HCT116 (cell line): Measurements from ENCODE around the gene TEAD1. TPM values are rescaled to one million over a fixed set of nuclear protein-coding genes. Genes with fewer than 3 reads are reported as not detected.
A peak's percentile ranks its signal among the peaks of the same experiment; 100 is the strongest.

Experiments
- ATAC-seq: fragments of 200-7000 bp; cut with Tn5 transposase; 2 replicates; pipeline ENCODE4 v1.9.1; 2020; ENCODE audit warnings: mild to moderate bottlenecking, moderate library complexity
- BruUV-seq: library from RNA; stranded (reverse); fragments of 400-500 nt; replicated peaks from 2 replicates; lab custom pipeline; 2021; lab: Mats Ljungman, UMichigan
- CTCF ChIA-PET: fragments of 300-600 bp; sonication (Branson Sonifier 250); formaldehyde crosslinking; loops from one replicate; lab custom pipeline; 2021; ENCODE audit warnings: antibody characterized with exemption; lab: Charles Lee
- POLR2A ChIA-PET: fragments of 300-600, 350-600 bp; sonication (Branson Sonifier 250); formaldehyde crosslinking; loops from one replicate; lab custom pipeline; 2021; ENCODE audit warnings: antibody characterized with exemption; lab: Charles Lee
- RAD21 ChIA-PET, 2 experiments: fragments of 300-600 bp; sonication (Branson Sonifier 250); formaldehyde crosslinking; loops; one replicate each; lab custom pipeline; 2023; ENCODE audit warnings: low total read pairs in 2 of 2; ENCODE audit not compliant: uncharacterized antibody in 2 of 2, unreplicated experiment in 2 of 2, low non-redundant PET in 1 of 2; lab: Charles Lee
- DNase-seq: peaks from one replicate; pipeline ENCODE4 v3.0.0-alpha.2; 2010; ENCODE audit warnings: low read depth, low spot score
- H2AFZ ChIP-seq: fragments of 200-600 bp; shearing (Covaris generic), sonication (generic); 2 replicates; pipeline ENCODE4 v1.6.1; 2017; ENCODE audit warnings: low read depth, mixed run types, mixed read lengths, antibody characterized with exemption, low read length; ENCODE audit not compliant: poor library complexity, severe bottlenecking
- H3K27ac ChIP-seq: 2 replicates; pipeline ENCODE4 v1.5.1; 2012; ENCODE audit warnings: low read depth, low read length
- H3K27me3 ChIP-seq: fragments of 200-600 bp; sonication (generic); 2 replicates; pipeline ENCODE4 v1.6.1; 2016; ENCODE audit warnings: mixed run types, low read length, mixed read lengths; ENCODE audit not compliant: insufficient read depth
- H3K36me3 ChIP-seq, 2 experiments: fragments of 200-500 bp in 1 of 2; fragments of 200-600 bp in 1 of 2; sonication (Bioruptor generic) in 1 of 2; sonication (generic) in 1 of 2; 2 replicates each; pipeline versions ENCODE4 v1.5.1 to v1.6.1; 2014 to 2016; ENCODE audit warnings: low read length in 2 of 2, inconsistent platforms in 1 of 2, mixed read lengths in 1 of 2, mixed run types in 1 of 2; ENCODE audit not compliant: insufficient read depth in 2 of 2, control insufficient read depth in 1 of 2
- H3K4me1 ChIP-seq, 2 experiments: fragments of 200-600 bp in 1 of 2; sonication (generic) in 1 of 2; 2 replicates each; pipeline versions ENCODE4 v1.5.1 to v1.6.1; 2012 to 2017; ENCODE audit warnings: low read length in 2 of 2, inconsistent platforms in 1 of 2, mild to moderate bottlenecking in 1 of 2, mixed read lengths in 1 of 2, mixed run types in 1 of 2, moderate library complexity in 1 of 2; ENCODE audit not compliant: insufficient read depth in 2 of 2, control insufficient read depth in 1 of 2
- H3K4me2 ChIP-seq: fragments of 200-600 bp; sonication (generic); 2 replicates; pipeline ENCODE4 v1.6.1; 2017; ENCODE audit warnings: mixed run types, low read length, mixed read lengths
- H3K4me3 ChIP-seq, 2 experiments: fragments of 200-600 bp in 1 of 2; sonication (generic) in 1 of 2; replicated peaks in 1 of 2; 2 replicates each; pipeline ENCODE4 v1.5.1; 2011 to 2016; ENCODE audit warnings: low read length in 2 of 2, control low read depth in 1 of 2, low read depth in 1 of 2, mild to moderate bottlenecking in 1 of 2, mixed read lengths in 1 of 2, mixed run types in 1 of 2
- H3K79me2 ChIP-seq: fragments of 200-600 bp; sonication (generic); 2 replicates; pipeline ENCODE4 v1.6.1; 2017; ENCODE audit warnings: mild to moderate bottlenecking, mixed run types, low read length, moderate library complexity, mixed read lengths; ENCODE audit not compliant: insufficient read depth
- H3K9ac ChIP-seq: fragments of 200-600 bp; sonication (generic); 2 replicates; pipeline ENCODE4 v1.6.1; 2016; ENCODE audit warnings: low read length, mixed read lengths
- H3K9me2 ChIP-seq: fragments of 200-600 bp; sonication (generic), shearing (Covaris generic); 2 replicates; pipeline ENCODE4 v1.6.1; 2017; ENCODE audit warnings: mixed run types, mild to moderate bottlenecking, moderate library complexity; ENCODE audit not compliant: insufficient read depth
- H3K9me3 ChIP-seq, 2 experiments: fragments of 200-500 bp in 1 of 2; fragments of 200-600 bp in 1 of 2; sonication (Bioruptor generic) in 1 of 2; sonication (generic) in 1 of 2; 2 replicates each; pipeline ENCODE4 v1.6.1; 2014 to 2017; ENCODE audit warnings: low read length in 2 of 2, mixed read lengths in 2 of 2, inconsistent platforms in 1 of 2, low read depth in 1 of 2, mild to moderate bottlenecking in 1 of 2, mixed run types in 1 of 2, moderate library complexity in 1 of 2; ENCODE audit not compliant: control insufficient read depth in 1 of 2, insufficient read depth in 1 of 2
- H4K20me1 ChIP-seq: fragments of 200-600 bp; sonication (generic), shearing (Covaris generic); 2 replicates; pipeline ENCODE4 v1.6.1; 2017; ENCODE audit warnings: mixed run types, mild to moderate bottlenecking, moderate library complexity; ENCODE audit not compliant: insufficient read depth
- ATF3 ChIP-seq: IDR thresholded peaks from 2 replicates; pipeline ENCODE4 v1.6.1; 2012
- CBX3 ChIP-seq: IDR thresholded peaks from 2 replicates; pipeline ENCODE4 v1.6.1; 2012; ENCODE audit warnings: low read depth
- CEBPB ChIP-seq: IDR thresholded peaks from 2 replicates; pipeline ENCODE4 v1.6.1; 2012; ENCODE audit warnings: low read depth
- EGR1 ChIP-seq: IDR thresholded peaks from 2 replicates; pipeline ENCODE4 v1.6.1; 2012; ENCODE audit warnings: low read depth
- ELF1 ChIP-seq: IDR thresholded peaks from 2 replicates; pipeline ENCODE4 v1.6.1; 2012; ENCODE audit warnings: low read depth, borderline replicate concordance
- EZH2 ChIP-seq: fragments of 200-600 bp; sonication (generic); IDR thresholded peaks from 2 replicates; pipeline ENCODE4 v1.6.1; 2017; ENCODE audit warnings: antibody characterized with exemption, mixed run types
- FOSL1 ChIP-seq: IDR thresholded peaks from 2 replicates; pipeline ENCODE4 v1.6.1; 2012; ENCODE audit warnings: low read depth
- JUND ChIP-seq: IDR thresholded peaks from 2 replicates; pipeline ENCODE4 v1.6.1; 2012
- MAX ChIP-seq: IDR thresholded peaks from 2 replicates; pipeline ENCODE4 v1.6.1; 2012
- POLR2A ChIP-seq: IDR thresholded peaks from 2 replicates; pipeline ENCODE4 v1.7.0; 2011; ENCODE audit warnings: borderline replicate concordance; ENCODE audit not compliant: insufficient read depth, insufficient read length; ENCODE audit errors: extremely low read depth
- POLR2AphosphoS5 ChIP-seq: IDR thresholded peaks from 2 replicates; pipeline ENCODE4 v1.6.1; 2011; ENCODE audit warnings: mild to moderate bottlenecking, low read depth, low read length, moderate library complexity
- RAD21 ChIP-seq: IDR thresholded peaks from 2 replicates; pipeline ENCODE4 v1.6.1; 2012; ENCODE audit warnings: low read depth, mild to moderate bottlenecking
- SIN3A ChIP-seq: IDR thresholded peaks from 2 replicates; pipeline ENCODE4 v1.6.1; 2012; ENCODE audit warnings: low read depth
- SP1 ChIP-seq: IDR thresholded peaks from 2 replicates; pipeline ENCODE4 v1.6.1; 2012; ENCODE audit warnings: low read depth
- TCF7L2 ChIP-seq: IDR thresholded peaks from 2 replicates; pipeline ENCODE4 v1.7.0; 2011; ENCODE audit warnings: borderline replicate concordance, inconsistent platforms; ENCODE audit not compliant: insufficient read depth, insufficient read length; ENCODE audit errors: extremely low read depth
- YY1 ChIP-seq: IDR thresholded peaks from 2 replicates; pipeline ENCODE4 v1.6.1; 2011; ENCODE audit warnings: low read length, low read depth, moderate library complexity, mild to moderate bottlenecking; ENCODE audit not compliant: insufficient replicate concordance; ENCODE audit errors: extremely low read depth
- ZBTB33 ChIP-seq: IDR thresholded peaks from 2 replicates; pipeline ENCODE4 v1.6.1; 2011; ENCODE audit warnings: mild to moderate bottlenecking, low read length, moderate library complexity; ENCODE audit not compliant: insufficient replicate concordance; ENCODE audit errors: extremely low read depth
- ZFX ChIP-seq: fragments of 450-650 bp; IDR thresholded peaks from 2 replicates; pipeline ENCODE4 v1.6.1; 2017
- ZNF274 ChIP-seq: fragments of 200-500 bp; sonication (Bioruptor generic); IDR thresholded peaks from 2 replicates; pipeline ENCODE4 v1.6.1; 2014; ENCODE audit warnings: mild to moderate bottlenecking, low read depth, low read length, inconsistent platforms
- intact Hi-C: fragments of 100-400 bp; cut with micrococcal nuclease; formaldehyde crosslinking; loops from 2 replicates; pipeline ENCODE4 v1.10.0; 2022
- total RNA-seq: library from RNA; stranded (reverse); gene quantifications from one replicate; pipeline ENCODE4 v1.2.1, GENCODE V29; 2021; ENCODE audit not compliant: unreplicated experiment

The TEAD1 gene
- total RNA-seq, 1 experiment from 2014 or later = 103 TPM

GRCh38 chr11:12724301-12725054 lies 50.3 kb downstream of the TEAD1 start:
- peak; percentile 92 for DNase-seq
- BruUV-seq = no TSS peak
- peak overlapping the region; percentile 88 for H3K4me2 ChIP-seq
- TF ChIP-seq CBX3 = 0 out of 2 replicates have a peak, but pooled peaks have one; percentile 24
- peak; percentile 78 for TF ChIP-seq MAX
- no peak for TF ChIP-seq ZNF274
- TF ChIP-seq SIN3A = no peak
- peak; percentile 59 for TF ChIP-seq ZFX
- peak; percentile 91 for TF ChIP-seq TCF7L2
- TF ChIP-seq RAD21 = peak; percentile 5; the same call in 1 of the 2 replicates
- TF ChIP-seq JUND = peak; percentile 97
- TF ChIP-seq SP1 = peak; percentile 84
- no peak for TF ChIP-seq POLR2A
- TF ChIP-seq EZH2 = no peak
- TF ChIP-seq EGR1 = peak; percentile 49; the same call in 1 of the 2 replicates
- TF ChIP-seq ZBTB33 = no peak
- peak; percentile 61 for TF ChIP-seq YY1
- TF ChIP-seq ATF3 = 0 out of 2 replicates have a peak, but pooled peaks have one; percentile 45
- peak; percentile 63; the same call in 1 of the 2 replicates for TF ChIP-seq POLR2AphosphoS5
- no peak; the same call in 1 of the 2 replicates for TF ChIP-seq ELF1
- peak; percentile 68 for TF ChIP-seq CEBPB
- peak; percentile 92 for TF ChIP-seq FOSL1
- intact Hi-C loops = loop anchor here (1.0 to 5.0 kb wide), 3 partner anchors 32 to 78 kb away; partner anchors contain the start of gene TEAD1
- H3K27ac ChIP-seq = peak overlapping the region; percentile 83
- POLR2A ChIA-PET = interaction anchor here (0.8 to 1.0 kb wide), 3 partner anchors 9 to 33 kb away, joined by 3 to 5 read pairs (median 4); no protein-coding TSS in a partner anchor
- H3K4me1 ChIP-seq = peaks cover 92 to 100% of the 10 kb centered on the region in 2 experiments
- H3K9me3 ChIP-seq = no peaks in the 10 kb centered on the region
- H3K27me3 ChIP-seq = no peaks in the 10 kb centered on the region
- RAD21 ChIA-PET = interaction anchor here in 1 of 2 experiments (0.9 kb wide), 1 partner anchor 31 kb away, joined by 3 read pairs; no protein-coding TSS in a partner anchor
- H3K9me2 ChIP-seq = no peaks in the 10 kb centered on the region
- no peaks in the 10 kb centered on the region for H3K36me3 ChIP-seq
- peaks cover 86% of the 10 kb centered on the region for H3K79me2 ChIP-seq
- no peak overlapping the region for H2AFZ ChIP-seq
- H3K4me3 ChIP-seq = peak overlapping the region; percentile 21 to 50
- no peaks in the 10 kb centered on the region for H4K20me1 ChIP-seq
- H3K9ac ChIP-seq = peak overlapping the region; percentile 72
- ATAC-seq = peak; percentile 68
- CTCF ChIA-PET = no interaction called here
